ENCODE measurements around the gene PBX3.

Gene PBX3

GRCh38 chr9:125826850-125827249 is 79.7 kb downstream of the PBX3 start:
- no peak for DNase-seq

GRCh38 chr9:125829743-125830142 is 82.6 kb downstream of the PBX3 start:
- DNase-seq, result peak; percentile 43

GRCh38 chr9:125831054-125831453 is 83.9 kb downstream of the PBX3 start:
- no peak for DNase-seq

- DNase-seq, result no peak
Observed at GRCh38 chr9:125831616-125832015, 84.4 kb downstream of the PBX3 start.

DNA sequence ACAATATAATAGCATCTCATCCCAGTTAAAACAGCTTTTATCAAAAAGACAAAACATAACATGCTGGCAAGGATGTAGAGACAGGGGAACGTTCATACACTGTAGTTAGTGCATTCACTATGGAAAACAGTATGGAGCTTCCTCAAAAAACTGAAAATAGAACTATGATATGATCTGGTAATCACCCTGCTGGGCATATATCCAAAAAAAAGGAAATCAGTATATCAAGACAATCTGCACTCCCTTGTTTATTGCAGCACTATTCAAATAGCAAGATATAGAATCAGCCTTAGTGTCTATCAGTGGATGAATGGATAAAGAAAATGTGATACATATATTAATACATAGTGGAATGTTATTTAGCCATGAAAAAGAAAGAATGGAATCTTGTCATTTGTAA is 88.5 kb downstream of the PBX3 start:
- no peak for DNase-seq

- DNase-seq, result no peak
Observed at GRCh38 chr9:125839317-125839716, 92.1 kb downstream of the PBX3 start.

DNA sequence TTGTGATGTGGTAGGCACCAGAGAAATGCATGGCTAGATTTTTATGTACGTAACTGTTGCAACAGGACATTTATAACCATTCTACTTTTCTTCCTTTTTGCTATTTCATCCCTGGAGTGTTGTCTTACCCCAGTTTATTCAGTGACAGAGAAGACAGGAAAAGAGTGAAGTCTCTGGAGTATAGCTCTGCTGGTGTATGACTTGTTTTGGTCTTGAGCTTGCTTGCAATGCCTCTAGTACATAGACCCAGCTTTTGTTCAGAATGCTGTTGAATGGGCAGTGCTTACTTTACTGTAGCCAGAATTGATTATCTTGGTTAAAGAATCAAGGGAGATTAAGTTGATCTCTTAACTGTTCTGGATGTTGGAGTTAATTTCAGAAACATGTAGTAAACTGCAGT is 94.3 kb downstream of the PBX3 start:
- no peak for DNase-seq

DNA sequence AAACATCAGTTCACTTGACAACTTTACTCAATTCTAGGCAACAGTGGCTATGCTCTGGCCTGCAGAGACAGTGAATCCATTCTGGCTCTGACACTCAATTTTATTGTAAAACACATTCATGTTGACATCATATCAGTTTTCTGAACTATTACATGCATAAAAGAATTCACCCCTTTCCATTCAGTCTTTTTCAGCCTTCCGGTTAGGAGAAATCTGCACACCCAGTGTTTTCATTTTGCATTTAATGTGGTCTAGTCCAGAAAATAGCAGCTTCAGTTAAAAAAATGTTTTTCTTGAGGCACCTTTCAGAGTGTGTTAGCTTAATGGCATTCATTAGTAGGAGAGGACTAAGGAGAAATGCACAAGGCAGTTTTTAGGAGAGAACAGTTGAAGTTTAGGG is 95.1 kb downstream of the PBX3 start:
- DNase-seq, result no peak

GRCh38 chr9:125843646-125844045 is 96.5 kb downstream of the PBX3 start:
- DNase-seq, result no peak

DNA sequence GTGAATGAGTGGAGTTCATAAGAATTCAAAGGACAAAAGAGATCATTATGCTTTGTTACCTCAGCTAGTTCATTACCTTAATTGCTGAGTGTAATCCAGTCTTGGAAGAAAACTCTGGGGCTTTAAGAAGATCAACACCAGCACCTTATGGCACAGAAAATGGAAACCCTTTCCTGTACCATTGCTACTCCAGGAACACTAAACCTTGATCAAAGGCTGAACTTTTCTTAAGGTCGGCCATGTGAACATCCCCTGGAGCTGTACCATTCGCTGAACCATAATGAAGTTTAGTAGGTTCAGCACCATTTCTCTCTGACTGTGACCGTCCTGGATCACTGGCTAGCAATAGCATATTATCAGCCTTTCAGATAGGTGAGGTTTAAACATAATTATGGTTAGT is 97.4 kb downstream of the PBX3 start:
- no peak for DNase-seq

DNA sequence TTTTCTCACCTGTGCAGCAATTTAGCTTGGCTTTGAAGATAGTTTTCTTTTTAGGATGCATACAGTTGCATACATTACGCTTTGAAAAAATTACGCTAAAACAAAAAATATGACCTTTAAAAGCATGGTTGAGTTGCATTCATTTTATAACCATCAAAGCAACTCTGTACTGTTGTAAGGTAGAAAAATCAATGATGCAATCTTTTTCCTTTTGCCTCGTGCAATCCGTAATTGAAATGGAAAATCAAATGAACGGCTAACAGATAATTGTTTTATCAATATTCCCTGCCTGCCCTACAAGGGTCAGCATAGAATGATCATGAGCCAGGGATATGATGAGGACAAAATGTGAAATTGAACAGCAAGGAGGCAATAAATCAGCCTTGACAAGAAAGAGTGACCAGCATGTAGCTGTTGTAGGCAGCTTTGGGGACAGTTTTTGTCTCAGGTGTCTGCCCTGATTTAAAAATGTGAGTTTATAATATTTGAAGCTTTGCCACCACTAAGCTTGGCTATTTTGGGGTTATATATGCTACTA is 98.2 kb downstream of the PBX3 start:
- no peak for DNase-seq

- DNase-seq, result no peak
Observed at GRCh38 chr9:125847735-125848134, 100.6 kb downstream of the PBX3 start.

DNA sequence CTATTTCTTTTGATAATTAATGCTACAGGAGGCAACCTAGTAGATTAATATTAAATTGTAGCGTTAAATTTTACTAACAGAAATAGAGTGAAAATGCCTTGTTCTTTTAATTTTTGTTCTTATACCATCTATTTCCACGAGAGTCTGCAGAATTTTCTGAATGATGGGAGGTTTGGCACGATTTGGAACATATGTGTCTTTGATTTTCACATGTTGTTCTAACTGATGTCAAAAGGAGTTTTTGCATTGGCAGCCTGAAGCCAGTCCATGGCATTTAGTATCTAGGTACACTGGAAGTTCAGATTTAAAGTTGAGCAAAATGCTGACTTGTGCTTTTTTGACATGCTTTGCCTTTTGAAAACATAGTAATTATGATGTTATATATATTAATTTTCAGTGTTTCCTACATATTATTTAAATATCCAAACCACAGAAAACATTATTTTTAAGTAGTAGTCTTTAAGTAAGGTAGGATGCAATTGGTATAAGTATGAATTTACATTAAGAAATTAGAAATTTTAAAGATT is 103.0 kb downstream of the PBX3 start:
- DNase-seq, result no peak

DNA sequence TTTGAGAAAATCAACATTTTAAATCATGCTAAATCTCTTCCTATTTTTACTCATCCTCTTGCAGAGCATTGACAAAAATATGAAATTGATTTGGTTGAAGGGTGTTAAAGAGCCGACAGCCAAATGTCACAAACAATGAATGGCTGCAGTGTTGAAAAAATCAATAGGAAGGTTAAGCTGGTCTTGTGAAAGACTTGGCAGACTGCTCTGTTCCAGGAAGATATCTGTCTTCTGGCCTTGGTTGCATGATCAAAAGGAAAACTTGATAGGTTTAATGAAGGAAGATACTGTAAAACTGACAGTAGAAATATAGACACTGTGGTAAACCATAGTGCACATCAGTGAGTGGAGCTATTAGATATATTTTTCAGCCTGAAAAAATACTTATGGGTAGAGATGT is 103.6 kb downstream of the PBX3 start:
- DNase-seq, result no peak

GRCh38 chr9:125851979-125852378 is 104.8 kb downstream of the PBX3 start:
- no peak for DNase-seq

- no peak for DNase-seq
Observed at GRCh38 chr9:125852386-125852785, 105.2 kb downstream of the PBX3 start.

GRCh38 chr9:125854553-125855275 is 107.5 kb downstream of the PBX3 start:
- no peak for DNase-seq

DNA sequence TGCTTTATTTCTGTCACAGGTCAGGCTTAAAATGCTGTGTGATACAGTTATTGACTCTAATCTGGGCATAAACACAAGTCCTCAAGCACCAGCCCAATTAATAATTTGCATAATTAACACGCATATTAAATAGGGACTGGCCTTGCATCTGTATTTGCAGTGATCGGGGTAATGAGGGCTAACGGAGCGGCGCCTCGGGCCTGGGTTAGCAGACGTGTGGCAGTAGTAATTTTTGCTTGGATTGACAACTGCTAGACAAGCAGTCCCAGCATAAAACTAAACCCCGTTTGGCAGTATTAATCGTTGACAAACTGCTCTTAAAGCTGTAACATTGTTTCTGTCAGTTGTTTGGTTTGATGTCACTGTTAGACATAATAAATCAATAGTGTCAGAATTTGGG is 109.2 kb downstream of the PBX3 start:
- DNase-seq, result no peak

- no peak for DNase-seq
Observed at GRCh38 chr9:125861405-125862058, 114.4 kb downstream of the PBX3 start.

DNA sequence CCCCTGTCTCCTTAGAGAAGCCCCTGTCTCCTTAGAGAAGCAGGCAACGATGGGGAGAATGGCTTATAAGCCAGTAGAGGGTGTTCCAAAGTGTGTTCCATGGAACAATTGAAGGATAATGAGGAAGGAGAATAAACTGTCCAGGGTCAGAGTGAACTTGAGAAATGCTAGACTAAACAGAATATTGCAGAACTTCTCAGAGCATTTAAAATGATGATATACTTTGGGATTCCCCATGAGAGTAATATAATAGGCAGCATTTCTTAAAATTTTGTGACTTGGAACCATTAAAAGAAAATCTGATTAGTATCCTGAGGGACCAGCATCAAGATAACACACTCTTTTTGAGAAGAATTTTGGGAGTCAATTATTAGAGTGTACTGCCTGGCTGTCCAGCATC is 116.8 kb downstream of the PBX3 start:
- DNase-seq, result no peak

GRCh38 chr9:125867751-125868415 is 120.7 kb downstream of the PBX3 start:
- DNase-seq, result no peak

DNA sequence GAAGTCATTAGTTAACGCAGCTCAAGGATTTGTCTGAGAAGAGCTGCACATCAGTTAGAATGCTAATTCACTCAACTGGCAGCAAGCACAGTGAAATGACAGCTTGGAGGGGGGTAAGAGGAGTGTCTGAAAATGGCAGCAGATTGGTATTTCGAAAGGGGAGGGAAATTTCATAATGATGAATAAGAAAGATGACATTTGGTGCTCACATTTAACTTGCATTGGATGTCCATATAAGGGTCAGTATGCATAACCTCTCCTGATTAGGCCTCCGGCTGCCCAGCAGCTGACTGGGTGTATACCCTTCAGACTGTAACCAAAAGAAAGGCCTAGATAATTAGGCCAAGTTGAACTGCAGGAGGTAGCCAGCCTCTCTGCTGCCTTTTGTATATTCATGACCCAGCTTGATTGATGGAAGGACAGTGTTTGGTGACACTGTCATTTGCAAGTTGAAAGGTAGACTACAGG is 131.0 kb downstream of the PBX3 start:
- DNase-seq, result no peak

GRCh38 chr9:125881042-125881441 is 133.9 kb downstream of the PBX3 start:
- no peak for DNase-seq
